ENCODE data around the gene EVPL. TPM values are rescaled to one million over a fixed set of nuclear protein-coding genes. Genes with fewer than 3 reads are reported as not detected.
"Not testable (repeated sequence)": the region's sequence is repeated elsewhere in the genome, so short reads cannot be mapped to it uniquely, and the experiment has no call there.

Gene EVPL
- polyA plus RNA-seq (ENCODE audit: insufficient read length in 4 of 4) = 10 to 100 TPM; 15.6 to 25.4 (median 18.5) TPM

- DNase-seq (ENCODE audit: low read depth in 4 of 4, low spot score in 3 of 4) = peak in 1 of 4 donors; percentile 49
Observed at GRCh38 chr17:76027159-76027839, at the start of gene EVPL. EVPL (minus strand) TSS chr17:76027306; CDS start chr17:76027198, 108 bp downstream.

GRCh38 chr17:76076146-76076764, 49.1 kb upstream of the EVPL start:
- DNase-seq (ENCODE audit: low read depth in 4 of 4, low spot score in 3 of 4) = no peak

DNA sequence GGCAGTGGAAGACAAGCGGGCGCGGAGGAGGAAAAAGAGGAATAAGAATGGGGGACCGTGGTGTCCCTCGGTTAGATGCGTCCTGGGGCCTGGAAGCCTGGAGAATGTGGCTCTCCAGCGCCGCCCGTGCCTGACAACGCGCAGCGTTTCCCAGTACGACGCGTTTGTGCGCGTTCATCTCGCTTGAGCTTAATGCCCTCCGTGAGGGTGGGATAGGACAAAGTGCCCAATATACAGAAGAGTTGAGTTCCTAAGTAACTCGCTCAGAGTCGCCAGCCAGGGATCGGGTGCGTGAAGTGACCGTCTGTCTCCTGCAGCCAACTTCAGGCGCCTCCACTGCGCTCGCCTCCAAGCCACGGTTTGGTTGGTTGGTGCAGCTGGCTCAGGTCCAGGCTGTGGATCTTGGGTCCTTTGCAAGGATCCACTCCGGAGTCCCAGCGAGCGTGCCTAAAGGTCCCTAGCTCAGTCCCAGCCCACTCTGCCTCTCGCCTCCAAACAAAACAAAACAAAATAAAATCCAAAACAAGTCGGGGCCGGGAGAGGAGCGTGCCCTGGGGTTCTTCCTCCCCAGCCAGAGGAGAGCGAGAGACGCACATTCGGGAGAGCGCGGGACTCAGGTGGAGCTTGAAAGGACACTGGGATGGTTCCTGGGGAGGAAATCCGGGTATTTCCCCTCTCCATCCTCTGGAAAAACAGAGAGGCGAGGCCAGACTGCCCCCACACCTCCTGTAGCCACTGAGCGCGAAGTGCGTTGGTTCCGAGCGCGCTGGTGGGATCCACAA, 48.4 kb upstream of the EVPL start:
- DNase-seq (ENCODE audit: low read depth in 4 of 4, low spot score in 3 of 4) = no peak

DNA sequence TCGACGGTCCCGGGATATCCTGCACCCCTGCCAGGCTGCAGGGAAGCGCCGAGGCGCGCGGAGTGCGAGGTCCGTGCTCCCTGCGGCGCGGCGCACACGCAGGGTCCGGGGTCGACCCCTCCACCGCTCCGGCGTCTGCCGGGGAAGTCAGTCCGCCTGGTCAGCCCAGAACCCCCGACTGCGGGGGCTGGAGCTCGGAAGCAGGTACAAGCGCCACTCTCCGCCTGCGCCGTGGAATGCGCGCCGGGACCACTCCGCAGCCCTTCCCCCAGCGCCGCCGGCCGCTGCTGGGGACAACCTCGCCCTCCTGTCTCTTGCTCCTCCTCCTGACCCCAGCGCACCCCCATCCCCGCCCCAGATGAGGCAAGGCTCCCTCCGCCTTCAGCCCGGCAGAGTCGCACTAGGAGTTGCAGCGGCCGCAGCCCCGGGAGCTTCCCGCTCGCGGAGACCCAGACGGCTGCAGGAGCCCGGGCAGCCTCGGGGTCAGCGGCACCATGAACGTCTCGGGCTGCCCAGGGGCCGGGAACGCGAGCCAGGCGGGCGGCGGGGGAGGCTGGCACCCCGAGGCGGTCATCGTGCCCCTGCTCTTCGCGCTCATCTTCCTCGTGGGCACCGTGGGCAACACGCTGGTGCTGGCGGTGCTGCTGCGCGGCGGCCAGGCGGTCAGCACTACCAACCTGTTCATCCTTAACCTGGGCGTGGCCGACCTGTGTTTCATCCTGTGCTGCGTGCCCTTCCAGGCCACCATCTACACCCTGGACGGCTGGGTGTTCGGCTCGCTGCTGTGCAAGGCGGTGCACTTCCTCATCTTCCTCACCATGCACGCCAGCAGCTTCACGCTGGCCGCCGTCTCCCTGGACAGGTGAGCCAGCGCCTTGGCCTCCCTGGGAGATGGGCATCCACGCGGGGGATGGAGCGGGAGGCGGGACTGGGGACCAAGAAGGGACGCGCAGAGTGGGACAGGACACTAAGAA, 47.6 kb upstream of the EVPL start, which contains the start of gene GALR2:
Gene GALR2, plus strand, starts transcription at position 392 of the 974 bp plus-strand sequence. Its CDS starts 103 bp downstream, at position 495.
- DNase-seq (ENCODE audit: low read depth in 4 of 4, low spot score in 3 of 4) = no peak

DNA sequence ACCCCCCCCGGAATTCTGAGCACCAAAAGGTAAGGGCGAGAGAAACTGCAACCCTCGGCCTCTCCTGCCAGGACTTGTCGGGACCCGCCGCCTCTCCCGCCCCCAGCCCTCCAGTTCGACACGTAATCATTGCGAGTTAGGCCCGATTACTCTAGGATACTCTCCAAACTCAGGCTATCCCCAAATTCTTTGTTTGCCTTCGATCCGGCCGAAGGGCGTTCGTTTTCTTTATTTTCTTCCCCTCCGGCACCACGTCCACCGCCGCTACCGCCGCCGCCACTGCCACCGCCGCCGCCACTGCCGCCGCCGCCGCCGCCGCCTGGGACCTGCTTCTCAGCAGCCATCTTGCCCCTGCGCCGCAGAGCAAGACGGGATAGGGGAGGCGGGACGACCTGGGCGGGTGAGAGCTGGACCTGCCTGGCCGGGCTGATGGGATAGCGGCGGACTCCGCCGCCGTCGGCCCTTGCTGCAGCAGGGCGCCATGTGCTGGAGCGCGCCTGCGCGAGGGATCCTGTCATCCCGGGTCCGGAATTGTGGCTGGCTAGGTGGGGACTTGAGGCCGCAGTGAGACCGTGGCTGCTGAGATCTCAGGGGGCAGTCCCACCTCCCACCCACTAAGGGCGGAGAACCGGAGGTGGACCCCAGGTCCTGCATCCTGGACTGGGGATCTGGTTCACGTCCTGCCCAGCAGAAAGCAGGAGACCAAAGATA, 45.2 kb upstream of the EVPL start, which contains the start of gene SRP68:
Gene SRP68, minus strand, starts transcription at position 370 of the 711 bp plus-strand sequence. Its CDS starts 26 bp downstream, at position 344.
- DNase-seq (ENCODE audit: low read depth in 4 of 4, low spot score in 3 of 4) = peak; percentile 79 to 85 (median 81)

DNA sequence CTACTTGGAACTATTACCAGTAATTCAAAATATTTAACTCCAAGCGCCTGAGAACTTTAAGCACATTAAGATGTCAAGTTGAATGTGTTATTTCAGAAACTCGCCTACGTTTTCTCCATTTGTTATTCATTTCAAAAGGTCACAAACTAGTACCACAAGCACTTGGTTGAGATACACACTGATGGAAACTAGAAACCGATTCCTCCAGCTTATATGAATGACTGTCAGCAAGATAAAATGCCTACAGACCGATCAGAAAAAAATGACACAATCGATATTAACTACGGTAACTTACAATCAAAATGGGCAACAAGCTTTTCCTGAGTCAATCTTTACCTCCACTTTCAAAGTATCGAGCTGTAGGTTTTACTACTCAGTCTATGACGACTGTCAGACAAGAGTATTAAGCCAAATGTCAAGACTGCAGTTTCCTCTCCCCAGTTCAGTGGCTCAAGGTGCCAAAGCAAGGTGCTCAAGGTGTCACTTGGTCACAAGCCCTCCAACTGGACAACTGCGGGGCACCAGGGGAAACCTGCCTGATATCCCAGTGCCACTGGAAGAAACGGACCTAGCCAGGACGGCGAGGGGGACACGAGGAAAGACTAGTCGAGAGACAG, 44.5 kb upstream of the EVPL start:
- no peak for DNase-seq (ENCODE audit: low read depth in 4 of 4, low spot score in 3 of 4)

DNA sequence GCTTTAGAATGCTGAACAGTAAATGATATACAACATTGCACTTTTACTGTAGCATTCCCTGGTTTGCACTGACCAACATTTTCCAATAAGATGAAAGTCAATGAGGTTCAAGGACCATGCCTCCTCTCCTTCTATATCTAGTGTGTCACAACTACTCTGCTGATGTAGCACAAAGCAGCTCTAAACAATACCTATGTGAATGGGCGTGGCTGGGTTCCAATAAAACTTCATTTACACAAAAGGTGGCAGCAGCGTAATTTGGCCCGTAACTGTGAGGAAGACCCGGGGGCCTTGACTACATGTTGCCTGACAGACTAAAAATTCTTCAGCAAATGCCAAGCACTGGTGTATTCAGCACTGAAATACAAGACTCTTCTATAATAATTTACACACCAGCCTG, 38.7 kb upstream of the EVPL start:
- no peak for DNase-seq (ENCODE audit: low read depth in 4 of 4, low spot score in 3 of 4)

GRCh38 chr17:76063875-76064546, 36.9 kb upstream of the EVPL start:
- no peak for DNase-seq (ENCODE audit: low read depth in 4 of 4, low spot score in 3 of 4)

- not testable (repeated sequence) for DNase-seq (ENCODE audit: low read depth in 4 of 4, low spot score in 3 of 4)
Observed at GRCh38 chr17:76058264-76058663, 31.2 kb upstream of the EVPL start.

GRCh38 chr17:76056882-76057281, 29.8 kb upstream of the EVPL start:
- no peak for DNase-seq (ENCODE audit: low read depth in 4 of 4, low spot score in 3 of 4)

- no peak for DNase-seq (ENCODE audit: low read depth in 4 of 4, low spot score in 3 of 4)
Observed at GRCh38 chr17:76054112-76054476, 27.0 kb upstream of the EVPL start.

DNA sequence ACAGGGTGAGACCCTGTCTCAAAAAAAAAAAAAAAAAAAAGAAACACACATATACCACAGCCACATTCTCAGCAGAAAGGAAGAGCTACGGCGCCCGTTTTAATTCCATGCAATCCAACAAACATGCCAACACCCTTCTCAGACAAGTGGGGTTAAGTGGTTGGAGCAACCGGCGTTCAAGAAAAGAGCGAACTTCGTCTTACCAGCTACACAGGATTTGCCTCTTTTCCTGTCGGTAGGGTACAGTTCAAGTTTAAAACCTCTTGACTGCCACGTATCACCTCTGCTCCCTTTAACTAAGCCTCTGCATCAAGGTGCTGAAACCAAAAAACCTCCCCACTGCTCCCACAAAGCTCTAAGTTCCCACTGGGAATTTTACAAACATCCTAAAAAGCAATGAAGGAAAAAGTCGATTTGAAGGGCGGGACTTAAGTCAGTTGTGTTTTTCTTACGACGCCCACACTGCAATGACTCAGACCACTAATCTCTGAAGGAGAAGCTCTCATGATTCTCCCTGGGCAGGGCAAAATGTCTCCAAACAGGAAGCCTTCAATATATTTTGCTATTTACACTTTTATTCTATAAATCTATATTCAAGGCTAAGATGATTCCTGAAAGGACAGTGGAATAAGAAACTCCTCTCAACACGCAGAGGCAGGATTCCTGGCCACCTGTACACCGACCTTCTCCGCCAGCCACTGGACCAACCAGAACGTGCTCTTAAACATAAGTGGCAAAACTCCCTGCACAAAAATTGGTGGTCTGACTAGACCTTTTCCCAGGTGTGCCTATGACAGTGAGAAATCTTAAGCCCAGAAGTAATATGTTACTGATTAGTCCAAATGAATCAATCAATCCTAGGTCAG, 26.4 kb upstream of the EVPL start:
- no peak for DNase-seq (ENCODE audit: low read depth in 4 of 4, low spot score in 3 of 4)

- no peak for DNase-seq (ENCODE audit: low read depth in 4 of 4, low spot score in 3 of 4)
Observed at GRCh38 chr17:76051561-76051960, 24.5 kb upstream of the EVPL start.

- no peak for DNase-seq (ENCODE audit: low read depth in 4 of 4, low spot score in 3 of 4)
Observed at GRCh38 chr17:76050538-76051467, 23.7 kb upstream of the EVPL start.

DNA sequence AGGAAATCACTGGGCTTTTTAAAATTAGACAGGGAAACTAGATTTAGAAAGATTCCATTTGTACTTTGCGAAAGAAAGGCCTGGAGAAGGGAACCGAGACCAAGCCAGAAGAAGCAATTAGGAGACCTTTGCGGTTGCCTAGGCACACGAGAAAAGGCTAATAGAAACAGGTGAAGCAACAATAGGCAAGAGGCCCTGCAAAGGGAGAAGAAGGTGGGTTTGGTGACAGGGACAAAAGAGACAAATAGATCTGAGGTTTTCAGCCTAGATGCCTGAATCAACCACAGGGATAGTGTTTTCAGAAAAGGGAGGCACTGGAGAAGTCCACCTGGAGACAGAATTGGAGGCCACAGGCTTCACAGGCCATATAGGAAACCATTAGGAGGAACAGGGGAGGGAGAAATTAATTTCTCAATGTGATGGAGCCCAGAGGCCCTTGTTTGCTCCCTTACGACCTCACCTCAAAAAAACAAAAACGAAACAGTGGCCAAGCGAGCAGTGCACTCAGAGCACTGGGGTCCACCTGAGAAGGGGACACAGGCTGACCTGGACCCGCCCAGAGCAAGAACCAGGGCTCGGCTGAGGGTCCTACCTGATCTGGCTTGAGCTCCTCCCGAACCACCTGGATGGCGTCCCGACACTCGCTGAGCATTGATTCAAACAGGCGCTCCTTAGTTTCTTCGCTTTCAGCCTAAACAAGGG, 22.9 kb upstream of the EVPL start:
- DNase-seq (ENCODE audit: low read depth in 4 of 4, low spot score in 3 of 4) = no peak

DNA sequence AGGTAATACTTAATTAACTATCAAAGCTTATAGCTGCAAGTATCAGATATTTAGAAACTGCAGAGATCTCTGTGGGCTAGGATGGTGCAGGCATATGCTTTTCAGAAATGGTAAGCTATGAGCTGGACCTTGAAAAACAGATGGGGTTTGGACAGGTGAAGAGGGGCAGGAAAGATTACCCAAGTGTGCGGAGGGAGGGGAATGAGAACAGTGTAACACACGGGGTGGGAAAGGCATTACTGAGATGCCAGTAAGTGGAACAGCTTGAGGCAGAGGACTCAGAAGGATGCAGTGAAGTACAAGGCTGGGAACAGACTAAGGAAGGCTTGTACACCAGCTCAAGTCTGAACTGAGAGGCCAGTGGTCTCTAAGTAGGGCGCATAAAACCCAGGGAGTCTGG, 22.1 kb upstream of the EVPL start:
- no peak for DNase-seq (ENCODE audit: low read depth in 4 of 4, low spot score in 3 of 4)

Measured in right renal pelvis (tissue), 4 donors.